Measurements from ENCODE around the gene FMNL2. TPM values are rescaled to one million over a fixed set of nuclear protein-coding genes. Genes with fewer than 3 reads are reported as not detected.

Gene FMNL2
- total RNA-seq, 1 donor from 2014 or later, result 93.8 TPM

DNA sequence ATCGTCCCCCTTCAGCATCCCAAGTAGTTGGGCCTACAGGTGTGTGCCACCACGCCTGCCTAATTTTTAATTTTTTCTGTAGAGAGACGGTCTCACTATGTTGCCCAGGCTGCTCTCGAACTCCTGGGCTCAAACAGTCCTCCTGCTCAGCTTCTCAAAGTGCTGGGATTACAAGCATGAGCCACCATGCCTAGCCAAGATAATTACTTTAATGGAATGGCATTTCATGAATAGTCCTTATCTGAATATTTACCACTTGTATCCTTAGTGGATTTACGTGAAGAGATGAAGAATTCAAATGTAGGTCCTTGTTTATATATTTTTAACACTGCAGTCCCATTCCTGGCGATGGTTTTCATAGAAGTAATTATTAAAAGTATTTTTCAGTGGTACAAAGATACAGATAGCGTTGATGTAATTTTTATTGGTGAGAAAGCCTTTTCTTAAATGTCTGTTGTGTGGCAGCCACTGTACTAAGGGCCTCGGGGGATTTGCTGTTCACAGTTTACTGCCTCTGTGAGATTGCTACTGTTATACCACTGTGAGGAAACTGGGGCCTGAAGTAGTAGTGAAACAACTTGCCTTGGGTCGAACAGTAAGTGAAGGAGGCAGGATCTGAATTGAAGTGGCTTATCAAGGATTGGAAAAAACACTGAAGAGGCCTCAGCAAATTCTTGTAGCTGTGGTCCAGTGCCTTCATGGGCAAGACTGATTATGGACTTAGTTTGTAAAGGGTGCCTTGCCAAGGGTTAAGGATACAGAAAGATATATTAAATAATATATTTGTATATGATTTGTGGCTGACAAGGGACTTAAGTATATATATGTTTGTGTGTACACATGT is 231.1 kb downstream of the FMNL2 start:
- DNase-seq (ENCODE audit: low spot score in 2 of 2), result no peak

DNA sequence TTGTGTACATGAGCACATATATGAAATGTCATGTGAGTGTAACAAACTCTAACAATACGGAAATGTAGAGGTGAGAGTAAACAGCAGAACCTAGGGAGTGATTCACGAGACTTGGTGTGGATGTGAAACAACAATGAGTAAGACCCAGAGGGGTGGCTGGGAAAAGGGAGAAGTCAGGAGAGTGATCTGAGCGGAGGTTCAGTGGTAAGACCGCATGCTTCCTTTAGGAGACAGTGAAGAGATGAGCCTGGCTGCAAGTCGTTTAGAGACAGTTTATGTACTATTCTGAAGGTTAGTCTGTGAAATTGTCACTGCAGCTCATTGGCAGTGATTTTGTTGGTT is 231.7 kb downstream of the FMNL2 start:
- no peak for DNase-seq (ENCODE audit: low spot score in 2 of 2)
- no peak for FAIRE-seq

More for the DNA sequence above, 231.1 kb downstream of the FMNL2 start:
- FAIRE-seq, result no peak

DNA sequence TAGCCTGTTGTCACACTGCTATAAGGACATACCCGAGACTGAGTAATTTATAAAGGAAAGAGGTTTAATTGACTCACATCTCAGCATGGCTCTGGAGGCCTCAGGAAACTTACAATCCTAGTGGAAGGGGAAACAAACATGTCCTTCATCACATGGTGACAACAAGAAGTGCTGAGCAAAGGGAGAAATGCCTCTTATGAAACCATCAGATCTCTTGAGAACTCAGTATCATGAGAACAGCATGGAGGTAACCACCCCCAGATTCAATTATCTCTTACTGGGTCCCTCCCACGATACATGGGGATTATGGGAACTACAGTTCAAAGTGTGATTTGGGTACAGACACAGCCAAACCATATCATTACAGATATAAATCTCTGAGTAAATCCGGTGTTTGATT is 233.6 kb downstream of the FMNL2 start:
- DNase-seq (ENCODE audit: low spot score in 2 of 2) (no peak), FAIRE-seq (no peak)

DNA sequence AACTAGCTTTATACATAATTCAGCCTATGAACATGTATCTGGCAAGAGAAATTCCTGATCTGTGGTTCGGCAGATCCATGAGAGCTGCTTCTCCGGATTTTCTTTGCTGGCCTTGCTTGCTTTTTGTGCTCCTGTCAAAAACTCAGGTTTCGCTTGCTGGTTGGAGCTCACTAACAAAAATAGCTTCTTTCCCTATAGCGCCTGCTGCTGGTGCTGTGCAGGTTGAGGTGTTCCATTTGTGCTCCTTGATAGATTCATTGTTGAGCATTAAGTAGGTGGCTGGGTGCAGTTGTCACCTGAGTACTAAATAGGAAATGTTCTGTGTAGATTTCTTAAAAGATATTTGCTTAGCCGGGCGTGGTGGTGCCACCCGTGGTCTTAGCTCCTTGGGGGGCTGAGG is 234.2 kb downstream of the FMNL2 start:
- no peak for DNase-seq (ENCODE audit: low spot score in 2 of 2)
- no peak for FAIRE-seq

DNA sequence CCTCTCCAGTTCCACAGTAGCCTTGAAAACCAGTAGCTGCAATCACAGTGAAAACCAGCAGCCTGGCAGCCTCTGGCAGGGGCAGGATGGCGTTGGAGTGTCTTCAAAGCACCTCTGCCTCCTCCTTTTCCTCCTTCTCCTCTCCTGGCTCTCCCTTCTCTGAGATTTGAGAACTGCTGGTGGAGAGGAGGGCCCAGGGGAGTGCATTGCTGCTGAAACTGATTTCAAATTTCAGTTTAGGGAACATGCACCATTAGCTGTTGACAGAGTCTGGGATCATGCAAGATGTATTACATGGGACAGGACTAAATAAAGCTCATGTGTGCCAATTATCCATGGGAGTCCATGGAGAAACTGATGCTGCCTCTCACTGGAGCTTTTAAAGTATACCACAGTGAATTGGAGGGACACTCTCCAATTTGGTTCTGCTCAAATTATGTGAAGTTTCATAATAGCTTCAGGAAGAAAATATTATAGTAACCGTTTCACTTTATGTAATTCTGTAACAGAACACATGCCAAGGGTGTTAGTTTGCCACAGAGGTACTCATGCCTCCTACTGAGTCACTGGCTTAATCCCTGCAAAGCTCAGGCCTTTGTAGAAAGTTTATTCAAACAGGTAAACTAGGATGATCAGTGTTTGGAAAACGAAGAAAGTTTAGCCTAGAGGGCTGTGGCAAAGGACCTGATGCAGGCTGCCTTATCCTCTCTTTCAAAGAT is 236.2 kb downstream of the FMNL2 start:
- FAIRE-seq, result no peak
- DNase-seq (ENCODE audit: low spot score in 2 of 2), result no peak

DNA sequence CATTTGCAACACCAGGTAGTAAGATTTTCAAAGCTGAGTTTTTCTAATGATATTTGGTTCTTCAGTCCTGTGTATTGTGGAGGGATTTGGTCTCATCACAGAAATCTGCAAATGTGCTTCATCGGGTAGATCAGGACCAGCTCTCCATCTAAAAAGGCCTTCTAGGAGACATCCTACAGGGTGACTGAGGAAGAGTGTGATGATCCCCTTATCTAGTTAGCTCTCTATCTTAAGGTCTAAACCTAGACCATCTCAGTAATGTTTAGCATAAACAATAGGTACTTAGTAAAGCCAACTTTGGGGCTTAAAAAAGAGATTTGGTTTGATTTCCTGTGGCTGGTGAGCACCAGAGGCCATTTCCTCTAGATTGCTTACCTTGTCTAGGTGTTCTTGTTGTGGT is 237.1 kb downstream of the FMNL2 start:
- no peak for FAIRE-seq
- DNase-seq (ENCODE audit: low spot score in 2 of 2), result no peak

DNA sequence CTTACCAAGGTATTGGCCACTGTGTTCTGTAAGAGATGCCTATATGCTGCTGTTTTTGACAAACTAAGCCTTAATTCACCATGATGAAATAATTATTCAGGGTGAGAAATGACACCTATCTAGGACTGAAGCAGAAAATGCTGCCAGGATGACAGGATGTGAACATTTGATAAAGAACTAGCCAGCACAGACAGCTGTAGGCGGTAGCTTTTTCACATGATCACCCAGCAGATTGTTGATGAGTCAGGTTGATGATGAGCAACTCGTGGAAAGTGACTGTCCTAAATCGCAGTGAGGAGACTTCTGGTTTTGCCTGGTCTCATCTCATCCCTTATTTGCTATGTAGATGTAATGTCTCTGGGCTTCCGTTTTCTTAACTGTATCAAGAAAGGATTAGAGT is 238.2 kb downstream of the FMNL2 start:
- peak in 1 of 2 donors; percentile 21 for DNase-seq (ENCODE audit: low spot score in 2 of 2)
- FAIRE-seq, result no peak

DNA sequence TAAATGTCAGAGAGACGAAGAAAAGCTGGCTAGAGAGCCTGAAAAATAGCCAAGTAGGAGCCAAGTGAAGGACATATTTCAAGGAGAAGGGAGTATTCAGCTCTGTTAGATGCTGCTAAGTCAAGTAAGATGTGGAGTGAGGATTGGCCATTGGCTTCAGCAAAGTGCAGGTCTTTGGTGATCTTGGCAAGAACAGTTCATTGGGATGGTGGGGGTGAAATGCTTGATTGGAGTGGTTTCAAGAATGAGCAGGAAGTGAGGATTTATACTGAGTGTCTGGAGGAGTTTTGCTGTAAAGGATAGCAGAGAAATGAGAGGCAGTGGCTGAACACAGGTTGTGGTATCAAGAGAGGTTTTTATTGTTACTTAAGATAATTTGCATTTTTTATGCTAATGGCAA is 242.6 kb downstream of the FMNL2 start:
- no peak for FAIRE-seq
- no peak for DNase-seq (ENCODE audit: low spot score in 2 of 2)

DNA sequence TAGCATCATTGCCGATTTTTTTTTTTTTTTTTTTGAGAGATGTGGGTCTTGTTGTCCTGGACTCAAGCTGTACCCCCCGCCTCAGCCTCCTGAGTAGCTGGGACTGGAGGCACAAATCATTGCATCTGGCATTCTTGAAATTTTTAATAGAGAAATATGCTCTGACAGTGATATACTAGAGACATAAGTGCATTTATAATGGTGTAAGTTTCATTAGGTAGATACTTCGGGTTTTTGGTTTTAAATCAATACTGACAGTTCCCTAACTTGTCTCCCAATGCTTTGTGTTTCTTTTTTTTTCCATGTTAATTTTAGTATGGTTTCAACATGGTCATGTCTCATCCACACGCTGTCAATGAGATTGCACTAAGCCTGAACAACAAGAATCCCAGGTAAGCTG is 243.6 kb downstream of the FMNL2 start:
- no peak for FAIRE-seq

DNA sequence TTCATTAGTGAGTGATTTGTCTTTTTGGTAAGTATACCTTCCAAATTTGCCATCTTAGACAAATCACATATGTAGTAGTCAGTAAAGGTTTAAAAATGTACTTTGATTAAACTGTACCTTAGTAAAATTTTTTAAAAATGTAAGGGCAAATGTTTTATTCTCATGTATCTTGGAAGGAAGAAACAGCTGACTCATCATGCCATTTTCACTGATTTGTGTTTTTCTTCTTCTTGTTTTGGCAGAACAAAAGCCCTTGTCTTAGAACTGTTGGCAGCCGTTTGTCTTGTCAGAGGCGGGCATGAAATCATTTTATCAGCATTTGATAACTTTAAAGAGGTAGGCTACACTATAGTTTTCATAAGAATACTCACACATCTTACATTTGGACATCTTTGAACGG is 245.7 kb downstream of the FMNL2 start:
- FAIRE-seq (peak; percentile 76), DNase-seq (ENCODE audit: low spot score in 2 of 2) (no peak)

More for the DNA sequence above, 243.6 kb downstream of the FMNL2 start:
- no peak for DNase-seq (ENCODE audit: low spot score in 2 of 2)

DNA sequence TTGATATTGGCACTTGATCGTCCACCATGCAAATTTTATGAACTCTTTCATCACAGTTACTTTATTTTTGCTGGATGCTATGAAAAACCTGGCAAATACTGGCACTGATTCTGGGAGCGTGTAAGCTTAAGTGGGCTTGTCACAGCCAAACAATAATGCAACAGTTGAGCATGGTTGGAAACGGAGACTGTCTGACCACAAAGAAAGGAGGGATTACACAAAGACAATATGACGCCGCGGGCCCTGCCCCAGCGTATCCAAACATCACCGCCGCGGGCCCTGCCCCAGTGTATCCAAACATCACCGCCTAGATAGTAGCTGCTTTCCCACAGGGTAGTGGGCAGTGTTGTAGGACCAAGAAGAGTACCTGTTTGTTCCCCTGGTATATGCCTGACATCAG is 246.4 kb downstream of the FMNL2 start:
- DNase-seq (ENCODE audit: low spot score in 2 of 2) (no peak), FAIRE-seq (no peak)

DNA sequence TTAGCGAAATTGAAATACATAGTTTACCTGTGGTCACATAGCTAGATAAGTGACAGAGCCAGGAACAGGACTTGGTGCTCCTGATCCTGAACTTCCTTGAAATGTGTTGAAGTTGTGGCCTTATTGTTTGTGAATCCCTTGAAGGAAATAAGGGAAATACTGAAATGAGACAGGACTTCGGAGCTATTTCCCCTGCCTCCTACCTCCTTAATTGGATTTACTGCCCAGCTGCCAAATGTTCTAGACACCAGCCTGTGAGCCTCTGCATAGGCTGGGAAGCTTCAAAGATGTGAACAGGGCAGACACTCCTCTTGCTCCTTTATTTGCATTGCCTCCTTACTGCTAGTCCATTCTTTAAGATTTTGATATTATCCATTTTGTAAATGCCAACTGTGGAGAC is 247.1 kb downstream of the FMNL2 start:
- no peak for DNase-seq (ENCODE audit: low spot score in 2 of 2)
- FAIRE-seq, result no peak

DNA sequence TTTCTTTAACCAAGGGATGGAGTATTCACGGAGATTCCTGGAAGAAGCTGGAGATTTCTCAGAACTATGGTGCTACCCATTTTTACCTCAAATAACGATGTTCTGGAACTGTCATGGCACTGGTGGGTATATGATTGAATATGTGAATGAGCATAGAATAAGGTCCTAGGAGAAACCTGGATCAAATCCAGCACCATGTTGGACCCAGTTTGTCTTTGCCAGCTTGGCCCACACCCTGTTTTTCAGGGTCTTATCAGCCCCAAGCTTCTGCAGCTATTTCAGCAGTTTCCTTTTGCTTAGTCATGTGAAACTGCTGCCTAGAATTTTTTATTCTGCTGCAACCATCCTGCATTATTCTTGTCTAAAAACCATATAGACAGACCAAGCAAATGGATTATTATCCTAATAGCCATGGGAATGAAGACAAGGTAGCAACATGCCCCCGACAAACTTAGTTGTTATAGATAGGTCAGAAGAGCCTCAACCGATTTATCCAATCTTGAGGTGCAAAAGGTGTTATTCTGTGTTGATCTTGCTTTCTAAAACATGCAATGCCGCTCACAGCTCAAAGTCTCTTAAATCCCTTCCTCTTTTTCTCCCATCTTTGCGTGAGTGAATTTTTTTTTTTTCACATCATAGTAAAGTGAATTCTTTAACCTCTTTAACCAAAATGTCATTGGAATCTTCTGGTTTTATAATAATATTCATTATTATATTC is 248.7 kb downstream of the FMNL2 start:
- FAIRE-seq (no peak), DNase-seq (ENCODE audit: low spot score in 2 of 2) (no peak)

DNA sequence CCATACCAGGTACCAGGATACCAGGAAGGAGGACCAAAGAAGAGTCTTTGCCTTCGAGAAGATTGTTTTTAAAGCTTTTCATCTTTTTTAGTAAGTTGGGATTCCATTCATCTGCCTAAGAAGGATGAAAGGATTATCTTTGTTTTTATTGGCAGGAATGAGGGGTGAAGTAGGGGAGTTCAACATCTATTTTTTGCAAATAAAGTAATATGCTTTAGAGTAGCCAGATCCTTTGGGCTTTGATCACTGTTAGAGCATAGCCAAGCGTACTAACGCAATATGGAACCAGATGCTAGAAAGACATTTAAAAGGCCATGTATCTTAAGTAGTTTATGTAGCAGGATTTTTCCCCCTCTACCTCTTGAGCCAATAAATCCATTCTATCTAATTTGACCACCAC is 249.3 kb downstream of the FMNL2 start:
- no peak for FAIRE-seq
- no peak for DNase-seq (ENCODE audit: low spot score in 2 of 2)

DNA sequence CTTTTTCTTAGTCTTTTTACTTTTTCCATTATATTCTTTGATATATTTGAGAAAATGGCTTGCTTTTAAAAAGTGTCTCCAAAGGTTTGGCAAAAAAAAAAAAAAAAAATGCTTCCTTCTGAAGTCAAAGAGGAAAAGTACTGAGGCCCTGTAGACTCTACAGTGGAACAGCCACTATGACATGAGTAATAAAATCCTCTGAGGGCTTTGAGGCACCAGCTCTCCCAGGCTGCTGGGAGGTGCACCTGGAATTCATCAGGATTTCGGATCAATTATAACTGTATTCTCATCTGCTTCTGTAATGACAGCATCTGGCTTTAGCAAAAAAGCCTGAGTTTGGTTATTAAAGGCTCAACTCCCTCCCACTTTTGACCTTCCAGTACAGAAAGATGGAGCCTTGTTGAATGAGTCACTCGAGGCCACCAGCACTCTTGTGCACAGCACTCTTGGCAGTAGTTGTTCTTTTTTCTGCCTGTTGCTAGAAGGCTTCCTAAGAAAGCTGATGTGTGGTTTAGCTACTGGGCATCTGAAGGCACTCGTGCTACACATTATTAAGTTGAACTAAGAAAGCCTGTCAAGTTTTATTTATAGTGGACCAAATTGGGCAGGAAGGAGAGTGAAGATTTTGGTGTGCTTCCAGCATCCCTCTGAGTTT is 251.0 kb downstream of the FMNL2 start:
- DNase-seq (ENCODE audit: low spot score in 2 of 2) (no peak), FAIRE-seq (no peak)

DNA sequence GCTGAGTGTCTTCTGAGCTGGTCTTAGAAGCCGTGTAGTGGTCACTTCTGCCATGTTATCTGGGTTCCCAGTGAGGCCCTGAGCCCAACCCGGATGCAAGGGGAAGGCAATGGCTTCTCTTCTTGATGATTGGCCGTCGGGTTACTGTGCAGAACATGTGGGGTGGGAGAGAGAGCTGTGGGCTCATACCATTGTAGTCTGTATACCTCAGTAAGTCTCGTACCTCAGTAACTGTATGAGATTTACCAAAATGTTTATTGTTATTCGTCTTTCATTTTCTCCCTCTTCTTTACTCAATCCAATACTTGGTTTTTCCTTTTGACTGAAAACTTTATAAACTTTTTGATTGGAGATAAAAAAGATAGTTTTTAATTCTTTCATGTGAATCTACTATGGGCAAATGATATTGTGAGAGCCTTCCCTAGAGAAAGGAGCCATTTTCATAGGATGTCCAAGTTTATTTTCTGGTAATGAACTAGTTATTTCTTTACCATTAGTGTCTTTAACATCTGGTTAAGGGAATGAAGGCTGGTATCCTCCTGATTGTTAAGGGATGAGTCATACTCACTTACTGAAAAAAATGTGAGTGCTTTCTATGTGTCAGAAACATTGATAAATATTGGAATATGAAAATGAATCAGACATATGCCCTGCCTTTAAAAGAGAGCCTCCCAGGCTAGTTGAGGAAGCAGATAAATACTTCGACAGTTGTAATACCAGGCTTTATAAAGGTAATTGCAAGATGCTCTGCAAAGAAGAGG is 252.4 kb downstream of the FMNL2 start:
- no peak for DNase-seq (ENCODE audit: low spot score in 2 of 2)
- no peak for FAIRE-seq

DNA sequence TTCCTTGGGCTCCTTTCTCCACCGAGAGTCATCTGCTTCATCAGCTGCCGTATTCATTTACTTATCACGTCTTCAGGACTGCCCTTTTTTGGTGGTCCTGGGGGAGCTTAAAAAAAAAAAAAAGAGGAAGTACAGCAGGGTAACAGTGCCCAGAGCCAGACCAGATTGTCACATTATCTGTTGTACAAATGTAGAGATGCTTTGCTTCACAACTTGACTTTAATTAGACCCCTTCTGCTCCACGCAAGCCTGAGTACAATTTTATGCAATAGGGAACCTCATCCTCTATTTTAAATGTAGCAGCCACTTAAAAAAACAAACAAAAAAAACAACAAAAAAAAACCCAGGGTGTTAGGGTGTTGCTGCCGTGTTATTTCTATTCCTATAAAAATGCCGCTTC is 254.0 kb downstream of the FMNL2 start:
- no peak for FAIRE-seq
- DNase-seq (ENCODE audit: low spot score in 2 of 2), result no peak

DNA sequence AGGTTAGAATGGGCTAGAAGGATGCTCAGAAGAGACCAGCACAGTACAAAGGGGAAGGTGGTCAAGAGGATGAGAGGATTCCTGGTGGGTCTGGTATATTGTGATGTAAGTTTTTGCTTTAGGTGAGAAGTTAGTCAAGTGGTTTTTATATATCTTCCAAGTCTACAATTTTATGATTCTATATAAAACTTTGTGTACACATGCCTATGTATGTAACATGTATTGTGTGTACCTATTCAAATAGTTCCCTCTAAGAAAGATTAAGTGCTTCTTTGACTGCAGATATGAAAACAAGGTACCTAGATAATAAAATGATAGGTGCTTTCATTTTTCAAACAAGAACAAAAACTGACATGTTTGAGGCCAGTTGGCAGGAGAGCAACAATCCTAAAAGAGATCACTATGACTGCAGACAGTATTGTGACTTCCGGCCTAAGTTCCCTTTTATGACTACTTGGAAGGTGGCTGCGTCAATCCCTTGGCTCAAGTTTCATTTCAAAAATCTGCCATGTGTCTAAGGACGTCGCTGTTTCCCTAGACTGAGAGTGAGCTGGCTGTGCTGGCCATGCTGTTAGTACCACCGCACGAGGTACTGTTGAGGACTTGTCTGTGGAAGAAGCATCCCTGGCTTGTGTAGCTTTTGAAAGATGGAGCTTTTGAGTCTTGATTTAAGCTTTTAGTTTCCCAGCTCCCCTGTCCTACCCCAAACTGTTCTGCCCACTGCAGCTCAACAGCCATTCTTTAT is 259.2 kb downstream of the FMNL2 start:
- FAIRE-seq, result no peak
- no peak for DNase-seq (ENCODE audit: low spot score in 2 of 2)

DNA sequence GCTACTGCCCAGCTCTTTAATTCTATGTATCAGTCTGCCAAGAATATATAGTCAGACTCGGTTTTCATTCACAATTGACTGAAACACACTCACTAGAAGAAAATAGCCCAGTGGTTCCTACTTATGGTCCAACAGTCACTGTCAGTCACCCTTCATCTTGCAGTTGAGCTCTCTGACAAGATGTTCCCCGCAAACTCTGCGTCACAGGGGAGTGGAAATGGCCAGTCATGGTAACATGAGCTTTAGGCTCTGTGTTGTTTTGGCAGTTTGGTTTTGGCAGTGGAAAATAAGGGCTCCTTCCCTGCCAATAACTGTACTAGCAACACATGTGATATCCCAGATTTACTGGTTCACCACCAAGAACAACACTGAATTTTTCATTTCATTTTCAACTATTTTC is 259.8 kb downstream of the FMNL2 start:
- FAIRE-seq, result no peak

More for the DNA sequence above, 259.8 kb downstream of the FMNL2 start:
- DNase-seq (ENCODE audit: low spot score in 2 of 2), result no peak

All from frontal cortex (tissue), 4 donors.